ENCODE data around the gene ASCL4.

ASCL4 gene

DNA sequence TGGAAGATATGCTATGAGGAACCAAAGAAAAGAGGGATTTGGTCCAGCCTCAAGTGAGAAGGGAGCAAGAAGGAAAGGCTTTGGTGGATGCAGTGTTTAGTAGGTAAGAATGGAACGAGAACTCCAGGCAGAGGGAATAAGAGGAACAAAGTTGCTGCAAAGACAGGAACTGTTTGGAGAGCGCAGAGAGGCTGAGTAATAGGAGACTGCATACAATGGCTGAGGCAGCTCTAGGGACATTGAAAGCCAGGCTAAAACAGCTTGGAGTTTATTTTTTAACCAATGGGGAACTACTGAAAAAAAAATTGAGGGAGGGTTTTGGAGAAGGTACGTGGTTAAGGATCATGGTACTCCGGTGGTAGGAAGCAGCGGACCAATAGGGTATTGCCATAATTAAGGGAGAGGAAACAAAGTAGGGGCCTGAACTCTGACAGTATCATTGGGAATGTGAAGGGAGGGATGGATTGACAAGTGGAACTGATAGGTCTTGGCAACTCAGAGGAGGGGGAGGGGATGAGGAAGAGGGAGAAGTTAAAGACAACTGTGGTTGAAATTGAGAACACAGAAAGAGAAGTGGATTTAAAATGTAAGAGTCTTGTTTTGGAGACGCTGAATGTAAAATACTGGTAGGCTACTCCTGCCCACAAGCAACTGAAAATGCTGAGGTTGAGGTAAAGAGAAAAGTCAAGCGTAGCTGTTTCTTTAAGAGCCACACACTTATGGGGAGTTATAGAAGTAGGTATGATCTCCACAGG, 4.8 kb downstream of the ASCL4 start:
- TF ChIP-seq, protein P1, sequence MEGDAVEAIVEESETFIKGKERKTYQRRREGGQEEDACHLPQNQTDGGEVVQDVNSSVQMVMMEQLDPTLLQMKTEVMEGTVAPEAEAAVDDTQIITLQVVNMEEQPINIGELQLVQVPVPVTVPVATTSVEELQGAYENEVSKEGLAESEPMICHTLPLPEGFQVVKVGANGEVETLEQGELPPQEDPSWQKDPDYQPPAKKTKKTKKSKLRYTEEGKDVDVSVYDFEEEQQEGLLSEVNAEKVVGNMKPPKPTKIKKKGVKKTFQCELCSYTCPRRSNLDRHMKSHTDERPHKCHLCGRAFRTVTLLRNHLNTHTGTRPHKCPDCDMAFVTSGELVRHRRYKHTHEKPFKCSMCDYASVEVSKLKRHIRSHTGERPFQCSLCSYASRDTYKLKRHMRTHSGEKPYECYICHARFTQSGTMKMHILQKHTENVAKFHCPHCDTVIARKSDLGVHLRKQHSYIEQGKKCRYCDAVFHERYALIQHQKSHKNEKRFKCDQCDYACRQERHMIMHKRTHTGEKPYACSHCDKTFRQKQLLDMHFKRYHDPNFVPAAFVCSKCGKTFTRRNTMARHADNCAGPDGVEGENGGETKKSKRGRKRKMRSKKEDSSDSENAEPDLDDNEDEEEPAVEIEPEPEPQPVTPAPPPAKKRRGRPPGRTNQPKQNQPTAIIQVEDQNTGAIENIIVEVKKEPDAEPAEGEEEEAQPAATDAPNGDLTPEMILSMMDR (conservative IDR thresholded peaks at IDR 0.05), result no peak
- H3K27ac ChIP-seq, result no peak overlapping the region

DNA sequence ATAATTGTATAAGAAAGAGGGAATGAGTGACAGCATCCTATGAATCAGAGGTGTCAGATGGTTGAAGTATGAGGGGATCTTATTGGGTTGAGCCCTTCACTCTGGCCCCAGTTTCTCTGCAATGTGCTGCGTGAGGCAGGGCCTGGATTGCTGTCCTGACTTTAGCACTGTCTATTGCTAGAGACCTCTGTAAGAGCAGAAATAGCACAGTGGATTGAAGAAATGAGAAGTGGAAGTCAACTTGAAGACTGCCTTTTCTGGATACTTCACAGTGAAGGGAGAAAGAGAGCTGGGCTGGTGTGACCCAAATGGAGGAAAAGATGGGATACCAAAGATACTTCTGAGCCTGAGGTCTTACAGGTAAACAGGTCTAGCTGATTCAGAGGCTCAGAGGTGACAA, 5.8 kb downstream of the ASCL4 start:
- H3K27ac ChIP-seq, result no peak overlapping the region
- TF ChIP-seq, protein P1 (conservative IDR thresholded peaks at IDR 0.05), result no peak

DNA sequence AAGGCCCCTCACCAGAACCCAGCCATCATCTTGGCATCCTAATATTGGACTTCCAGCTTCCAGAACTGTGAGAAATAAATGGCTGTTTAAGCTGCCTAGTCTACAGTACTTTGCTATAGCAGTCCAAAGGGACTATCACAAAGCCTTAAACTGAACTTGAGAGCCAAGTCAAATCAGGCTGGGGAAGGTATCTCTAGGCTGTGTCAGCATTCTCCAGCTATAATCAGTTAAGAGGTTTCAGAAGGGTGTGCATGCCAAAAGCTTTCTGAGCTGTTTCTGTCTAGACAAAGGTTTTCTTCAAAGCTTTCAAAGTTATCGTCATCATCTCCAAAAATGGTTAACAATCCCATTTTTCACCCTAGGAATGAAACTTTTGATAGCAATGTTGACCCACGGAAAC, 7.6 kb downstream of the ASCL4 start:
- no peak overlapping the region for H3K27ac ChIP-seq
- TF ChIP-seq, protein P1 (conservative IDR thresholded peaks at IDR 0.05), result no peak

DNA sequence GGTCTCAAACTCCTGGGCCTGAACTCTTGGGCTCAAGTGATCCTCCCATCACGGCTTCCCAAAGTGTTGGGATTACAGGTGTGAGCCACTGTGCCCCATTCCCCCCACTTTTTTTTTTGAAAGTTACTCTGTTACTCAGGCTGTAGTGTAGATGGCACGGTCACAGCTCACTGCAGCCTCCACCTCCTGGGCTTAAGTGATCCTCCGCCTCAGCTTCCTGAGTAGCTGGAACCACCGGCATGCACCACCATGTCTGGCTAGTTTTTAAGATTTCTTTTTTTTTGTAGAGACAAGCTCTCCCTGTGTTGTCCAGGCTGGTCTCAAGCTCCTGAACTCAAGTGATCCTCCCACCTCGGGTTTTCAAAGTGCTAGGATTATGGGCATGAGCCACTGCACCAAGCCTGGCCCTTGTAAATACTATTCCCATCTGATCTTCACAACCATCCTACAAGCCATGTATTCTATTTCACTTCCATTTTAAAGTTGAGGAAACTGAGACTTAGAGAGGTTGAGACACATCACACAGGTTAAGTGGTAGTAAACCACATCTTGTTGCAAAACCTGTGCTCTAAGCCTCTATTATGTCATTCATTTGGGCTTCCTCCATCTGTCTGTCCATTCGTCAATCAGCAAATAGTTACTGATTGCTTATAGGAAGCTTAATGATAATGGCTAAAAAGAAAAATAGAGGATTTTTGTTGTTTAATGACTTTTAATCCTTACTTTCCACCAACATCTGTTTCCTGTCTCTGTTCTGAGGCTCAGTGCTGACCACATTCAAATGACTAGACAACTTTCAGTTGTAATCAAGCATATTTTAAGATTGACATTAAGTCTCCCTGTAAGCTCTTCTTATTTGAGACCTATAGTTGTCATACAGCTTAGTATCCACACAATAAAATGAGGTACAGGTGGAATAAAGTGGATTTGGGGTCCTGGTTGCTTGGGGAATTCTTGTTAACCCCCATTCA, 9.2 kb downstream of the ASCL4 start:
- no peak overlapping the region for H3K27ac ChIP-seq
- TF ChIP-seq, protein P1 (conservative IDR thresholded peaks at IDR 0.05), result no peak

DNA sequence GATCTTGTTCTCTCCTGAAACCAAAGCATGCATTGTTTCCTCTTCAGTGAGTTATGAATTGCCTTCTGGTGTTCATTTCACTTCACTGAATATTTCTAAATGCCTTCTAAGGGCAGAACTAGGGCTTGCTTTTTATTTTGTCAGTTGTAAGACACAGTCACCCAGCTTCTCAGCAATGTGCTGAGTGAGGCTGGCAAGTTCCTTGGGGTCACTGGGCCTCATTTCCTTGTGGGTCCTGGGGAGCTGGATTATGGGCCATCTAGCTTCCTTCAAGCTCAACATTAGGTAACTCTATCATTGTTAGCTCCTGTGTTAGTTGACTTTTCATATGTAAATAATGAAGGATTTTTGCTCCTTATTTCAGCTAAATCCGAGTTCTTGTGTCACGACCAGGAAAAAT, 13.8 kb downstream of the ASCL4 start:
- TF ChIP-seq, protein P1 (conservative IDR thresholded peaks at IDR 0.05), result no peak
- no peak overlapping the region for H3K27ac ChIP-seq

DNA sequence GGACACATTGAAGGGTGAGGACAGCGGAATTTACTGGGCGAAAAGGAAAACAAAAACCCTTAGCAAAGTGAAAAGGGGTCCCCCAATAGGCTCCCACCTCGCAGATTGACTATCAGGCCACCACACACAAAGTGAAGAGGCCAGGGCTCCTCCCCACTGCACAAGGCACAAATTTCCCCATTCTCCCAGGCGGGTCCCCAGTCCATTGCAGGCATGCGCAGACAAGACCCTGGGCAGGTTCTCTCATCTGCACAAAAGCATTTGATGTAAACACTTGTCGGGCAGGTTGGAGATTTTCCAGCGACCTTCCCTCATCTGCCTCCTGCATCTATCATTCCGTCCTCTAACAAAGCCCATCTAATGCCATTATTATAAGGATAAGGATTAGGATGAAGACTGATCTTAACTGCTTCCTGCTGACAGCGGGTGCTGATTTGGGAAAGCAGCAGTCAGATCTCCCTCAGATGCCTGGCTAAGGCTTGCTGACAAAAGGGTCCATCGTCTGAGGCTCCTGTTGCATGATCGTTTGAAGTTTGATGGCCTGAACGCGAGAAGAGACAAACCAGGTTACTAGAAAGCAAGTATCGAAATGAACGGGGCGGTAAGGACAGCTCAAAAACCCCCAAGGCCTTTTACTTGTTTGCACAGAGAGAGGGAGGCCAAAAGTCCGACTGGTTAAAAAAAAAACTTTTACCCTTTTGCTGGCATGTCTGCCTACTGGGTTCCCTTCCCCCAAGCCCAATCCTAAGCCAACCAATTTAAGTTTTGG, 14.4 kb downstream of the ASCL4 start:
- TF ChIP-seq, protein P1 (conservative IDR thresholded peaks at IDR 0.05), result no peak
- H3K27ac ChIP-seq, result no peak overlapping the region

Measured in VCaP (cell line).